ENCODE results near the gene CDKN2D.

CDKN2D gene

DNA sequence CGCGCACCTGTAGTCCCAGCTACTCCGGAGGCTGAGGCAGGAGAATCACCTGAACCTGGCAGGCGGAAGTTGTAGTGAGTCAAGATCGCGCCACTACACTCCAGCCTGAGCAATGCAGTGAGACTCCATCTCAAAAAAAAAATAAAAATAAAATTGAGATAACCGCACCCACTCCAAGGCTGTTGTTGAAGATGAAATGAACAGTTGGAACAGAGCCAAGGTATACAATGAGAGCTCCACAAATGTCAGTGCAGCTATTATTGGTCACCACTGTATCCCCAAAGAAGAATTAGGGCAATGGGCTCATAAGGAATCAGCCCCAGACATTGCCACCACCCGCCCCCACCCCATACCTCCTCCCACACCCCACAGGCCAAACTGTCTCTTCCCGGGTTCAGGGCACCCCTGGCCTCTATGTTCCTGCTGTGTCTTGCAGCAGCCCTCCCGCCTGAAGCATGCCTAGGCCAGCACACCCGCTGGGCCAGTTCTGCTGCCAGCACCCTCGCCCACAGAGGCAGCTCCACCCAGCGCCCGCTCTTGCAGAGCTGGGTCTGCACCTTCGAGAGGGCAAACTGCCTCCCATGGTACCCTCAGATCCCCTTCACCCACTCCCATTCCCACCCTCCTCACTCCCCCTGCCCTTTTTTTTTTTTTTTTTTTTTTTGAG, 48.0 kb downstream of the CDKN2D start:
- DNase-seq (ENCODE audit: low spot score), result no peak

DNA sequence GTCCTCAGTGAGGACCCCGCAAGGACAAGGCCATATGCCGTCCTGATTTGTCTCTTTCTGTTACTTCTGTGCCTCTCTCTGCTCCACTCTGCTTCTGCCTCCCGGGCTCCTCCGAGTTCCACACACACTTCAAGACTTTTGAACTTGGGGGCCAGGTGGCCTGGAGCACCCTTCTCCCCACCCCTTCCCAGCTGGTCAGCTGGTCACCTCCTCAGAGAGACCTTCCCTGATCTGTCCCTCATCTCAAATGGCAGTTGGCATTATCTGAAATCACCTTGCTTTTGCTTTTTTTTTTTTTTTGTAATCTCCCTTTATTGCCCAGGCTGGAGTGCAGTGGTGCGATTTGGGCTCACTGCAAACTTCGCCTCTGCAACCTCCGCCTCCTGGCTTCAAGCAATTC, 49.4 kb downstream of the CDKN2D start:
- DNase-seq (ENCODE audit: low spot score), result no peak

DNA sequence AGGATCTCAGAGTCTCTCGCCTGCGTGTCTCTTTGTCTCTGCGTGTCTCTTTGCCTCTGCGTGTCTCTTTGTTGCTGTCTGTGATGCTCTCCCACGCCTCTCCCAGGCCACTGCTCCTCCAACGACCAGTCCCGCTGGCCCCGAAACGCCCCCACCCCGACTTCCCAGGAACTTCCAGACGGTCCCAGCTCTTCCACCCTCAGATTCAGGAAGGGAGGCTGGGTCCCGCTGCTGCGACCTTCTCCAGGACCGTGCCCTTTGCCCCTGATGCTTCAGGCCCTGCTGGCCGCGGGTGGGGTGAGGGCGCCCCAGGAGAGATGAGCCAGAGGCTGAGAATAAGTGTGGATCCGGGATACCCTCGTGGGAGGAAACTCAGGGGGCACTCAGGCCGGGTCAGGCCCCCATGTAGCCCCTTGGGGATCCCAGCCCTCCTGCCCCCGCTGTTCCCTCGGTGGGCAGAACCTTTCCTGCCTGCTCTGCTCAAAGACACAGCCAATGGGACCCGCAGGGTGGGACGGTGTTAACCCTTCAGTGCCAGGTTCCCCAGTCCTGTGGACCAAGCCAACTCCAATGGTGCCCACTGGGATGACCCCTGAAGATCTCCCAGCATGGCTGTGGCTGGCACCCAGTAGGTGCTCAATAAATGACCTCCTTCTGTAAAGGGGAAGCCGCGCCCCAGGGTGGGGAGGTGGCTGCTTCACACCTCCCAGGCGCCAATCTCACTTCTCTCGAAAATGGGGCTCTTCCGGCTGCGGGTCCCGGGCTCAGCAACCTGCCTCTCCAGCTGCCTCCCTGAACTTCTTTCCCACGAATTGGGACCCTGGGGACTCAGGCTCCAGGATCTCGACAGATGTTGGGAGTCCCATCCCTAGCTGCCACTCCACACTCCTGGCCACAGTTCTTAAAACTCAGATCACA, 50.1 kb downstream of the CDKN2D start:
- DNase-seq (ENCODE audit: low spot score), result peak; percentile 58

DNA sequence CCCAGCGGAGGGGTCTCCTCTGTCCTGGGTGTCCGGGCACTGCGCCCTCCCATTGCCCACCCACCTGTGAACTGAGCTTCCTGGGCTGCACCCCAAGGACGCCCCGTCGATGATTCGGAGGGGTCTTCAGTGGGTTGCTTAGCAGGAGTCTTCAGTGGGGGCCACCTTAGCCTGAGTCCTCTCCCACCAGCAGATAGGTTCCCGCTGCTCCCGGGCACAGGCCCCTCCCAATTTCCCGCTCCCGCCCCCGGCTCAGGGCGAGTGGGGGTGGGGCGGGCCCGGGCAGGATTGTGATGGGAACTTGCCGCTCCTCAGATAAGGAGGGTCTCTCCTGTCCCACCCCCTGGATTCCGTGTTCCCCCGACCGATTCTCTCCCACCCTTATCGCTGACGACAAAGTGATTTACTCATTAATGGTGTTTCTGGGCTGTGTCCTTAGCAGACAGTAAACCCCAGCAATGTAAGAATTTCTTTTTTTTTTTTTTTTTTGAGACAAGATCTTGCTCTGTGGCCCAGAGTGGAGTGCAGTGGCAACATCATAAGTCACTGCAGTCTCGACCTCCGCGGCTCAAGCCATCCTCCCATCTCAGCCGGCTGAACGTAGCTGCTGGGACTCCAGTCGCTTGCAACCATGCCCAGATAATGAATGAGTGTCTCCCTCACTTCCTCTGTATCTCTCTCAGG, 50.9 kb downstream of the CDKN2D start:
- DNase-seq (ENCODE audit: low spot score), result peak; percentile 64

DNA sequence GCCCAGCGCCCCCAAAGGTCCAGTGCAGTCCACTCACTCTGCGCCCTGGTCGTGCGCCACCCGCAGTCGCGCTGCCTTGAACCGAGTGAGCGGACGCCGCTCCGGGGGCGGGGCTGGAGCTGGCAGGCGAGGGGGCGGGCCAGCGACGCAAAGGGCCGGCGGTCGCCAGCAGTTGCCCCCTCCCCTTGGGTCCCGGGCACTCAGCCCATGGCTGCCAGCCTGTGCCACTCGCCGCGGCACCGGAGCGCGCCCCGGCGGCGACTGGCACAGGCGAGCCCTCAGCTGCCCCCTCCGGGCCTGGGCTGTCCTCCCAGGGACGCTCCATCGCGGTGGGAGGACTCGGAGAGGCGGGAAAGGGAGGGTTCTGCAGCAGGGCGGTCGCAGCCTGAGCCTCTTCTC, 51.4 kb downstream of the CDKN2D start, which contains the start of gene S1PR5:
TSS of gene S1PR5 (minus strand) at position 87 of the 399 bp plus-strand sequence. CDS start 2,436 bp downstream, outside the sequence.
- peak; percentile 65 for DNase-seq (ENCODE audit: low spot score)

DNA sequence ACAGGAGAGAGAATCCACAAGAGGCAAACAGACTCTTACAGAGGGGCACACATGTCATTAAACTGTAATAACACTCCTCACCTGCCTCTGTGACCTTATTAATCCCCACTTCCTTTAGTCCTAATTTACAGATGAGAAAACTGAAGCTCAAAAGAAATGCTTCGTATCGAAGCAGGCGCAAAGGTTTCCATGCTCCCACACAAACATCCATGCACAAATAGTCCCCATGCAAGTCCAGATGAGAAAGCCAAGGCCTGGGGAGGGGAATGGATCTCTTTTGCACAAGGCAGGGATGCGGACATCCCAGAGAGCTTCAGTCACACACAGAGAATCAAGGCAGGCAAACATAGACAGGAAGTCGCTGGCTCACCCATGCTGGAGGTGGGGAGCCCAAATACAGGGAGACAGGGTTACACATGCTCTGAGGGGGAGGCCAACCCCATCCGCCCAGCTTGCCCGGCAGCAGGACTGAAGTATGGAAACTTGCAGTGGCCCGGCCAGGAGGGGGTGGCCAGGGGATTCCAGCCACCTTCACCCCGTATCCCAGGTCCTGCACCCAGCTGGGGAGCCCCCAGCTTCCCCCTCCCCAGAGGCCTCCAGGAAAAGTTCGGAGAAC, 52.0 kb downstream of the CDKN2D start:
- no peak for DNase-seq (ENCODE audit: low spot score)

Data from ecto neural progenitor cell (in vitro differentiated cells).